ENCODE results near the gene OR2T34. TPM values are rescaled to one million over a fixed set of nuclear protein-coding genes. Genes with fewer than 3 reads are reported as not detected.

OR2T34 gene
- total and polyA plus RNA-seq, 2 experiments from 2014 or later = not detected

DNA sequence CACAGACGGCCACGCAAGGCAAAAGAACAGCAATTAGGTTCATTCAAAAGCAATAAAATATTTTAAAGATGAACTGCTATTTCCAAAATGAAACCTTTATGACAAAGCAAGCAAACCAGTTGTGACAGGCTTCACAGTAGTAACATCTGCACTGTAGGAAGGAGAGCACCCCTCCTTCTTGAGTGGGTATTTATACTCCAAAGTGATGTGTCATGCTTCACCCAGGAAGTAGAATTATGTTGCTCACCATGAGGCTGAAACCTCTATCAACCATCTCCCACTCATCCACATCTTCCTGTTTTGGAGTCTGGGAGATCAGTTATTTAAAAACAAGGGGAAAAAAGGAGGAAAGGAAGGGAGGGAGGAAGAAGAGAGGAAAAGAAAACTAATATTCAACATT is 22.1 kb upstream of the OR2T34 start:
- Histone ChIP-seq H3K27ac (no peak overlapping the region), H3K4me3 (no peak overlapping the region), H4K20me1 (ENCODE audit: insufficient read depth) (no peaks in the 10 kb centered on the region), H3K79me2 (ENCODE audit: insufficient read depth) (no peaks in the 10 kb centered on the region), H2AFZ (no peak overlapping the region), H3K9me2 (ENCODE audit: insufficient read depth) (peaks cover 3% of the 10 kb centered on the region; the same call in 1 of the 2 replicates), H3K36me3 (ENCODE audit: low read depth) (no peaks in the 10 kb centered on the region), H3K9ac (no peak overlapping the region), H3K27me3 (replicated peaks; ENCODE audit: insufficient read depth) (no peaks in the 10 kb centered on the region), H3K9me3 (ENCODE audit: low read depth) (no peaks in the 10 kb centered on the region), H3F3A (ENCODE audit: insufficient read depth) (no peaks in the 10 kb centered on the region), H3K4me2 (ENCODE audit: unreplicated experiment) (no peak overlapping the region), H3K4me1 (ENCODE audit: insufficient read depth) (no peaks in the 10 kb centered on the region)
- no peak for DNase-seq
- no peak for TF ChIP-seq EZH2phosphoT487 (IDR thresholded peaks at IDR 0.05; ENCODE audit: insufficient read depth, low read depth)
- TF ChIP-seq EZH2 (IDR thresholded peaks at IDR 0.05; ENCODE audit: insufficient read depth, poor library complexity, severe bottlenecking) = no peak
- WGBS, 2 experiments (ENCODE audit: low coverage in 1 of 2, low lambda C conversion rate in 2 of 2, missing lambda C conversion rate in 2 of 2) = 38 to 58% methylated on average over 2 of the region's 2 CpGs
- in situ Hi-C loops (cut with MboI) = no loop called here

DNA sequence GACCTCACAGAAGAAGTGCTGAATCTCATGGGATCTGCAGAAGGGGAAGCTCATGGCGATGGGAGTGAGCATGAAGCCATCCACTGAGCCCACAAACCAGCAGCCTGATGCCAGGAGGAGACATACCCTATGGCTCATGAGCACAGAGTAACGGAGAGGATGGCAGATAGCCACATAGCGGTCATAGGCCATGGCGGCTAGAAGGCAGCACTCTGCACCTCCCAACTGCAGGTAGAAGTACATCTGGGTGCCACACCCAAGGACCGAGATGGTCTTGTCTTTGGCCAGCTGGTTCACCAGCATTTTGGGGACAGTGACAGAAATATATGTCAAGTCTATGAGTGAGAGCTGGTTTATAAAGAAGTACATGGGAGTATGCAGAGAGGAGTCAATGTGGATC is 18.7 kb upstream of the OR2T34 start:
- 16 to 17% methylated on average over 5 of the region's 5 CpGs for WGBS, 2 experiments (ENCODE audit: low coverage in 1 of 2, low lambda C conversion rate in 2 of 2, missing lambda C conversion rate in 2 of 2)
- H3F3A ChIP-seq (ENCODE audit: insufficient read depth) = no peaks in the 10 kb centered on the region
- H3K27ac ChIP-seq = no peak overlapping the region
- TF ChIP-seq EZH2phosphoT487 (IDR thresholded peaks at IDR 0.05; ENCODE audit: insufficient read depth, low read depth) (no peak), EZH2 (IDR thresholded peaks at IDR 0.05; ENCODE audit: insufficient read depth, poor library complexity, severe bottlenecking) (no peak)
- no peaks in the 10 kb centered on the region for H3K9me2 ChIP-seq (ENCODE audit: insufficient read depth)
- no peaks in the 10 kb centered on the region for H3K4me1 ChIP-seq (ENCODE audit: insufficient read depth)
- H3K36me3 ChIP-seq (ENCODE audit: low read depth) = no peaks in the 10 kb centered on the region
- no peaks in the 10 kb centered on the region for H3K9me3 ChIP-seq (ENCODE audit: low read depth)
- no peak overlapping the region for H3K4me3 ChIP-seq
- H2AFZ ChIP-seq = no peak overlapping the region
- no peak overlapping the region for H3K9ac ChIP-seq
- H3K79me2 ChIP-seq (ENCODE audit: insufficient read depth) = no peaks in the 10 kb centered on the region
- H4K20me1 ChIP-seq (ENCODE audit: insufficient read depth) = no peaks in the 10 kb centered on the region
- H3K27me3 ChIP-seq (replicated peaks; ENCODE audit: insufficient read depth) = no peaks in the 10 kb centered on the region
- DNase-seq = no peak
- in situ Hi-C loops (cut with MboI) = no loop called here
- H3K4me2 ChIP-seq (ENCODE audit: unreplicated experiment) = no peak overlapping the region

DNA sequence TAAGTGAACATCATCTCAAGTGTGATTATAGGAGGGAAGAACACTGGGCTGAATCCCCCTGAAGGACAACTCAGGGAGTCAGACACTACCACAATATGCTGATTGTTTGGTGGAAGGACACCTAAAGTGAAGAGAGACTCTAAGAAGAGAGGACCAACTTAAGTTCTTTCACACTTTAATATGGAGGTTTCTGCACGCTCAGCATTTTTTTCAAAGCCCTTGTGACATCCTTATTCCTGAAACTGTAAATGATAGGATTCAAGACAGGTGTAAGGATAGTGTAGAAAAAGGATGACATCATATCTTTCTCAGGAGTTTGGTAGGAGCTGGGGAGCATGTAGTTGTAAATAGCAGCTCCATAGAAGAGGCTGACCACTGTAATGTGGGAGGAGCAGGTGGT is 18.1 kb upstream of the OR2T34 start:
- TF ChIP-seq EZH2phosphoT487 (IDR thresholded peaks at IDR 0.05; ENCODE audit: insufficient read depth, low read depth) (no peak), EZH2 (IDR thresholded peaks at IDR 0.05; ENCODE audit: insufficient read depth, poor library complexity, severe bottlenecking) (no peak)
- Histone ChIP-seq H3K4me3 (no peak overlapping the region), H3F3A (ENCODE audit: insufficient read depth) (no peaks in the 10 kb centered on the region), H3K9ac (no peak overlapping the region), H3K27ac (no peak overlapping the region), H3K4me2 (ENCODE audit: unreplicated experiment) (no peak overlapping the region), H3K79me2 (ENCODE audit: insufficient read depth) (no peaks in the 10 kb centered on the region), H3K27me3 (replicated peaks; ENCODE audit: insufficient read depth) (no peaks in the 10 kb centered on the region), H2AFZ (no peak overlapping the region), H3K9me3 (ENCODE audit: low read depth) (no peaks in the 10 kb centered on the region), H3K4me1 (ENCODE audit: insufficient read depth) (no peaks in the 10 kb centered on the region), H4K20me1 (ENCODE audit: insufficient read depth) (no peaks in the 10 kb centered on the region), H3K36me3 (ENCODE audit: low read depth) (no peaks in the 10 kb centered on the region), H3K9me2 (ENCODE audit: insufficient read depth) (no peaks in the 10 kb centered on the region)
- 8 to 9% methylated on average over 1 of the region's 1 CpG for WGBS, 2 experiments (ENCODE audit: low coverage in 1 of 2, low lambda C conversion rate in 2 of 2, missing lambda C conversion rate in 2 of 2)
- in situ Hi-C loops (cut with MboI) = no loop called here
- DNase-seq = no peak

DNA sequence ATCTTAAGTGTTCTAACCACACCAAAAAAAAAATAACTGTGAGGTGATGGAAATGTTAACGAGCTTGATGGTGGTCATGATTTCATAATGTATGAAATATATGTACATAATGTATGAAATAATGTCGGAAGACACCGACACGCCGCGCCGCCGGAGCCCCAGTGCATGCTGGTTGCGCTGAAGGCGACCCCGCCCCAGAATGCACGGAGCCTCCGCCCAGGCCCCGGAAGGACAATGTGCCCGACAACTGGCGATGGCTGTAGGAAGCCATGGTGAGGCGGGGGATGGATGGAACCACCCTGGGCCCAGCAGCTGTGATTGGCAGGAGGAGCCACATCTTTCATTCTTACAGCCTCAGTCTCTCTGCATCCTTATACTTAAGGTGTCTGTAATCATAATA is 15.5 kb upstream of the OR2T34 start:
- Histone ChIP-seq H3K4me1 (ENCODE audit: insufficient read depth) (no peaks in the 10 kb centered on the region), H3K4me2 (ENCODE audit: unreplicated experiment) (no peak overlapping the region), H3K9me3 (ENCODE audit: low read depth) (no peaks in the 10 kb centered on the region), H3K27ac (no peak overlapping the region), H3F3A (ENCODE audit: insufficient read depth) (no peaks in the 10 kb centered on the region), H3K79me2 (ENCODE audit: insufficient read depth) (no peaks in the 10 kb centered on the region), H2AFZ (no peak overlapping the region), H3K27me3 (replicated peaks; ENCODE audit: insufficient read depth) (no peaks in the 10 kb centered on the region), H4K20me1 (ENCODE audit: insufficient read depth) (no peaks in the 10 kb centered on the region), H3K36me3 (ENCODE audit: low read depth) (no peaks in the 10 kb centered on the region), H3K4me3 (no peak overlapping the region), H3K9ac (no peak overlapping the region), H3K9me2 (ENCODE audit: insufficient read depth) (no peaks in the 10 kb centered on the region)
- 68 to 70% methylated on average over 17 of the region's 17 CpGs for WGBS, 2 experiments (ENCODE audit: low coverage in 1 of 2, low lambda C conversion rate in 2 of 2, missing lambda C conversion rate in 2 of 2)
- no peak for DNase-seq
- in situ Hi-C loops (cut with MboI) = no loop called here
- TF ChIP-seq EZH2 (IDR thresholded peaks at IDR 0.05; ENCODE audit: insufficient read depth, poor library complexity, severe bottlenecking) (no peak), EZH2phosphoT487 (IDR thresholded peaks at IDR 0.05; ENCODE audit: insufficient read depth, low read depth) (no peak)

DNA sequence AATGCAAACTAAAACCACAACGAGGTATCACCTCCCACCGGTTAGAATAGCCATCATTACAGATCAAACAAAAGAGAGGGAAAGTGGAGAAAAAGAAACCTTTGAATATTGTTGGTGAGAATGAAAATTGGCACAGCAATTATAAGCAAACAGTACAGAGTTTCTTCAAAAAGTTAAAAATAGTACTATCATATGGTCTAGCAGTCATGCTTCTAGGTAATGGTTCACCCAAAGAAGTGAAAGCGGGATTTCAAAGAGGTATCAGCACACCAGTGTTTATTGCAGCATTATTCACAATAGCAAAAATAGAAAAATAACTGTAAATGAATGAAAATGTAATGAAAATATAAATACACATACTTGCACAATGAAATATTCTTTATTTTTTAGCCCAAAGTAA is 14.8 kb upstream of the OR2T34 start:
- Histone ChIP-seq H3K9me2 (ENCODE audit: insufficient read depth) (no peaks in the 10 kb centered on the region), H3K36me3 (ENCODE audit: low read depth) (no peaks in the 10 kb centered on the region), H3K27me3 (replicated peaks; ENCODE audit: insufficient read depth) (no peaks in the 10 kb centered on the region), H3K9ac (no peak overlapping the region), H3K9me3 (ENCODE audit: low read depth) (no peaks in the 10 kb centered on the region), H3K4me2 (ENCODE audit: unreplicated experiment) (no peak overlapping the region), H3K4me1 (ENCODE audit: insufficient read depth) (no peaks in the 10 kb centered on the region), H3K27ac (no peak overlapping the region), H3K79me2 (ENCODE audit: insufficient read depth) (no peaks in the 10 kb centered on the region), H3F3A (ENCODE audit: insufficient read depth) (no peaks in the 10 kb centered on the region), H4K20me1 (ENCODE audit: insufficient read depth) (no peaks in the 10 kb centered on the region), H2AFZ (no peak overlapping the region), H3K4me3 (no peak overlapping the region)
- no peak for DNase-seq
- in situ Hi-C loops (cut with MboI) = no loop called here
- no peak for TF ChIP-seq EZH2phosphoT487 (IDR thresholded peaks at IDR 0.05; ENCODE audit: insufficient read depth, low read depth)
- TF ChIP-seq EZH2 (IDR thresholded peaks at IDR 0.05; ENCODE audit: insufficient read depth, poor library complexity, severe bottlenecking) = no peak
- 38 to 40% methylated on average over 3 of the region's 3 CpGs for WGBS, 2 experiments (ENCODE audit: low coverage in 1 of 2, low lambda C conversion rate in 2 of 2, missing lambda C conversion rate in 2 of 2)
